Hepatocyte (in vitro differentiated cells): ENCODE results near the gene TP53TG5.

Experiments
- CTCF ChIP-seq: fragments of 200-600 bp; sonication (generic); IDR thresholded peaks from 2 replicates; pipeline ENCODE4 v1.5.1; 2016; ENCODE audit warnings: antibody characterized with exemption, mild to moderate bottlenecking; ENCODE audit not compliant: poor library complexity
- EZH2 ChIP-seq: fragments of 200-600 bp; sonication (generic); IDR thresholded peaks from 2 replicates; pipeline ENCODE4 v1.6.1; 2016; ENCODE audit warnings: antibody characterized with exemption, mild to moderate bottlenecking, borderline replicate concordance
- EZH2phosphoT487 ChIP-seq: fragments of 200-600 bp; sonication (generic); IDR thresholded peaks from one replicate; pipeline ENCODE4 v1.6.1; 2018; ENCODE audit warnings: antibody characterized with exemption, mild to moderate bottlenecking, low read depth, moderate library complexity; ENCODE audit not compliant: unreplicated experiment, severe bottlenecking

GRCh38 chr20:45391559-45391958 lies 13.4 kb upstream of the TP53TG5 start:
- TF ChIP-seq CTCF = no peak
- TF ChIP-seq EZH2phosphoT487 = no peak
- TF ChIP-seq EZH2 = no peak
